ENCODE data around the gene ZBTB7C.

GRCh38 chr18:48181857-48182256 is 227.3 kb downstream of the ZBTB7C start:
- TF ChIP-seq CTCF (IDR thresholded peaks at IDR 0.05) (no peak), KDM5A (IDR thresholded peaks at IDR 0.05) (no peak), REST (IDR thresholded peaks at IDR 0.05) (no peak), MAX (IDR thresholded peaks at IDR 0.05) (no peak), RCOR1 (IDR thresholded peaks at IDR 0.05; ENCODE audit: low read depth, low read length) (no peak), HOXA7 (CRISPR knock-in tag; IDR thresholded peaks at IDR 0.05) (no peak), CBX2 (IDR thresholded peaks at IDR 0.05; ENCODE audit: borderline replicate concordance, low read depth) (no peak), ESRRA (IDR thresholded peaks at IDR 0.05; ENCODE audit: borderline replicate concordance, low read length) (no peak), E2F6 (IDR thresholded peaks at IDR 0.05; ENCODE audit: borderline replicate concordance, low read depth) (no peak)

Measured in A549 (cell line).